GM03348 (cell line): Measurements from ENCODE around the gene IGFBP1.

Experiments used
- DNase-seq: peaks from one replicate; pipeline ENCODE4 v3.0.0; 2012; ENCODE audit warnings: low spot score

The IGFBP1 gene

DNA sequence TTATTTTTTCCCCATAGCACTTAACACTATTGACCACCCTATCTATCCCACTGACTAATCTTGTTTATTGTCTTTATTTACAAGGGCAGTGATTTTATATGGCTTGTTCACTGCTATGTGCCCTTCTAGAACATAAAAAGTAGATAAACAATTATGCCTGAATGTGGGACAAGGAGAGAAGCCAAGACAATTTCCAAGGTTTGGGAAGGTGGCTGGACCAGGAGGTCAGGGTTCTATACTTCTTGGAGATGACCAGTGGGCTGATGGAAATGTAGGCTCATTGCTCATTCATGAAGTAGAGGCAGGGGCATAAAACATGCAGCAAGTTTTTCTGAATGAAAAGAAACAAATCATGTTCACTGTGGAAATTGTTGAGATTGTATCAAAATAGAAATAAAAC, 21.3 kb downstream of the IGFBP1 start:
- no peak for DNase-seq

DNA sequence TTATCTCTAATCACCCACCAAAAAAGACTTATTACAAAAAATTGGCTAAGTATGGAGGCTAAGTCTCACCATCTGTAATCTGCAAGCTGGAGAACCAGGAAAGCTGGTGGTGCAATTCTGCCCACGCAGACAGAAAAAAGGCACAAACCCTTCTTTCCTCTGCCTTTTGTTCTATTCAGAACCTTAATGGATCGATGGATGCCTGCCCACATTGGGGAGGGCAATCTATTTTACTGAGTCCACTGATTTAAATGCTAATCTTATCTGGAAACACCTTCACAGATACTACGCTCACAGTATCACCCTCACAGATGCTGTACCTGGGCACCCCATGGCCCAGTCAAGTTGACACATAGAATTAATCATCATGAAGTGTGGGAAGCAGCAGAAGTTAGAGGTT, 22.6 kb downstream of the IGFBP1 start:
- DNase-seq = no peak

DNA sequence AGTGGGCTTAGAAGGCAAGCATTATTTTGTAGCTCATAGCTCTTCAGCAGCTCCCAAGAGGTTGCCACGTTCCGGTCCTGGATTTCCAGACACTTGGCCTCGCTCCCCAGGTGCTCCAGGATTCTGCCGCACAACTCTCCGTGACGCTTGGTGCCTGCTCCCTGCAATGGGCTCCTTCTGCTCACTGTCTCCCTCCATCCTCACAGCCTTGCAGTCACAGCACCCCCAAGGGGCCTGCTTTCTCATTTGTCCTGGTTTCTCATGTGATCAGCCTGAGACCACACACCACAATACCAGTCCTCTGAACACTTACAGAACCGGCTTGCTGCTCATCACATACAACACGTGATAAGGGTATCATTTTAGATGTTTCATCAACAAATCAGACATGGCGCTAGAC, 23.0 kb downstream of the IGFBP1 start:
- DNase-seq = no peak

DNA sequence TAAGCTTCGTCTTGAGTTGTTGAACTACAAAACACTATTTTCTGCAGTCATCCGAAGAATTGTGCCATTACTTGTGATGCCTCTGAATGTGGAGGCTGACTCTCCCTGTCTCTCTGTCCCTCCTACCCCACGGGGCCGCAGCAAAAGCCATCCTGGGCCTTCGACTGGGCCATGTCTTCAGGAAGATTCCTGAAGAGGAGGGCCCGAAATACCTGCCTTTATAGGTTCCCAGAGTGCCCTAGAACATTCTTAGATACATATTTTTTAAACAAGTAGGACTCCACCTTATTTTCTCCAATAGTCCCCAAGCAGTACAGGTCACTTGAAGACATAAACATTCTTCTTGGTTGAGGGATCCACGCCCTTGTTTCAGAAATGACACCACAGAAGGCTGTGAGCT, 24.7 kb downstream of the IGFBP1 start:
- no peak for DNase-seq

DNA sequence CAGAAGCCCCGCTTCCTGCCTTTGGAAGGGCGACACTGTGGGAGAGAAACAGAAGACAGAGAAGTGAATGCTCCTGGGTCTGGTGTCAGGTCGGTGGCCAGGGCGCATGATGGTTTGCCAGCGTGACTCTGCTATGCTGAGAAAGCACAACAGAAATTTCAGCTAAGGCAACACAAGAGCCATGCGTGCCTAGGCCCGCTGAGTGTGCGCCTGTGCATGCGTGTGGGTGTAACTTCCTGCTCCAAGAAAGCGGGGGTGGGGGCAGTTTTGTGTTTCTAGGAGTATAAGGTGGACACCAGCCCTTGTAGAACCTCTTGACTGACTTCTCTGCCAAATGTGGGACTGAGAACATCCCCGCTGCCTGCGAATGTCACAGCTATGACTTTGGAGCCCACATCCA, 26.6 kb downstream of the IGFBP1 start:
- DNase-seq = no peak

DNA sequence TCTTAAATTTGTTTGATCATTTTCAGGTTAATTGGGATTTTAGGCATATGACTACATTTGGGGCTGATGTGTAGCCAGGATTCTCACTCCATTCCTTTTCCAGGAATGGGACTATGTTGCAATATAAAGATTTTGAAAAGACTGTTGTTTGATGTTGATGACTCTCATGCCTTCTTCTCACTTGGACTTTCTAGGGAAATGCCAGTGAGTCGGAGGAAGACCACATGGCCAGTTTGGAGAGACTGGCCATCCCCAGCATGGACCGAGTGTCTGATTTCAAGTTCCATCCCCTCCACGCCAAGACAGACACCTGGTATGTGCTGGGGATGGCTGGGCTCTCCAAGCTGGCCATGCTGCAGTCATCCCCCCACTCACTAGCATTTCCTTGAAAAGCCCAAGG, 27.3 kb downstream of the IGFBP1 start:
- no peak for DNase-seq

DNA sequence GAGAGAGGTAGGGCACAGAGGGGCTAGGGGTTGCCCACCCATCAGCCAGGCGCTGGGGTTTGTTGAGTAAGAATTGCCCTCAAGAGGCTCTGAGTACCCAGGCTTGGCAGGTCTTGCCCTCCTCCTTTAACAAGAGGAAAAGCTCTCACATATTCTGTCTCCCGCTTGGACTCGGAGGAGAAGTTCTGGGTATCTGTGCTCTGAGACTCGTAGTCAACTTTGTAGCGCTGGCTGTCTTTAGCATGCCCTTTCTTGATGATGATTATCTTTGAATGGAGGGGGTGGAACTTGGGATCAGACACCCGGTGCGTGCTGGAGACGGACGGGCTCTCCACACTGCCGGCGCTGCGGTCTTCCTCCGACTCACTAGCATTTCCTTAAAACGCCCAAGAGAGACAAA, 28.8 kb downstream of the IGFBP1 start:
- no peak for DNase-seq

DNA sequence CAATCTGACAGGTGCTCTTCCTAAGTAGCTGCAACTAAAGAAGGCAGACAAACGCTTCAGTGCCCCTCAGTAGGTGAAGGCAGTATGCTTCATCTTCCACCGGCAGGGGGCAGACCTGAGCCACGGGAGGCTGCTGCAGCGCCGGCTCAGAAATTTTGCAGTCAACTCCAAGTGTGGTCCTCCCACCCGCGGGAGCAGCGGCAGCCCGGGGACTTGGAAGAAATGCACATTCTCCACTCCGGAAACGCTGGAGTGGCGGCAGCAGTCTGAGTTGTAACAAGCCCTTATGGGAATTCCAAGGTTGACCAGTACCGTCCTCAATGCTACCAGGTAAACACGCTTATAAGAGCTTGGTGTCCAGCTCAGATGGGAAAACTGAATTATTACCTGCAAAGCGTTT, 29.4 kb downstream of the IGFBP1 start:
- peak; percentile 90 for DNase-seq

DNA sequence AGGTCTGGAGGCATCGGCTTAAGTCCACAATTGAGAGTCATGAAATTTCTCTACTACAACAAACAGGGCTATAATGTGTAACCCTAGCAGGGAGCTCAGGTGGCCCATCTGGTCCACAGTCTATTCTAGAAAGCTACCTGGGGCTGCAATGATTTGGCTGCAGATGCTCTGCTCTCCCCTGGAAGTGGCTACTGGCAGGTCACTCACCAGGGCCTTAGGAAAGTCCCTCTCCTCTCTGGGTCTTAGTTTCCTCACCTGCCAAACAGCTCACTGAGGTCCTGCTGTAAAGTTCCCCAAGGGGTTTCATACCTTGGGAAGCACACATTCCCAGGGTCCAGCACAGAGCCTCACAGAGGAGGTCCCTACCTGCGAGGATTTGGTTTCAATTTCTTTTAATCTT, 30.3 kb downstream of the IGFBP1 start:
- peak; percentile 20 for DNase-seq

DNA sequence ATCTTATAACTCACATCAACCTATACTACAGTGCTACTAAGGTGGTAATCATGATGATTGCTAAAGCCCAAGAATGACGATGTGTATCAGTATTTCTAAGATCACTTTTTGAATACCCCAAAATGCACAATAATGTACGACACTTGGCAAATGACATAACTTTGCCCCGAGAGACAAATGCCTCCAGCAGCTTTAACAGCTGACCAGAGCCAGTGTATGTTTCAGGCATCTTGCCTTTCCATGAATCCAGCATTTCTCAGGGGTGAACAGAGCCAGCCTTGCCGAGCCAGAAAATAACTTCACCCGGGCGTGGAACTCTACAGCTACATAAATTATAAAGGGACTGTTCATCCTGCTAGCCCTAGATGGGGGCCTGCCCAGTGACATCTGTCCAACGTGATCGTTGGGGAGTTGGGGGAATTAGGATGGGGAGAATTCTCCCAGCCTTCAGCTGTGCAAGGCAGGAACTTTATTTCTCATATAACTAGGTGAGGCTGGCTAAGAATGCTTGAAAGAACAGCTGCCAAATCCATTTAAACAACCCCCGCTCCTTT, 31.0 kb downstream of the IGFBP1 start:
- DNase-seq = peak; percentile 30

DNA sequence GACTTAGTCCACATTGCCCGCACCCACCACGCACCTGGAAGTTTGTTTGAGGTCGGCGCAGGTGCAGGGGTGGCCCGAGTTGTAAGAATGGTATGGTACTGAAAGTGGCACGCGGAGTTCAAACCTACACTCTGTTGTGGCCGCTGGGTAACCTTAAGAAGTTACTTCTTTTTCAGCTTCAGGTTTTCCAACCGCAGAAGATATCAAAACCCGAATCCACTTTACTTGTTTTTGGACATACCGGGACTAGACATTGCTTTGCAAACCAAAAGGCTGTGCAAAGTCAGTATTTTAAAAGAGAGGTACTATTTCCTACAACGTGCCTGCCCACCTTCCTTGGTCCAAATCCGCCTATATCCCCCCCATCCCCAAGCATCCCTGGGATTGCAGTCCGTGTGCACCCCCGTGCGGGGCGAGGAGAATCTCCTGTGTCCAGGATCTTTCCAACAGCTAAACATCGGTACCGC, 31.7 kb downstream of the IGFBP1 start:
- DNase-seq = peak; percentile 25

DNA sequence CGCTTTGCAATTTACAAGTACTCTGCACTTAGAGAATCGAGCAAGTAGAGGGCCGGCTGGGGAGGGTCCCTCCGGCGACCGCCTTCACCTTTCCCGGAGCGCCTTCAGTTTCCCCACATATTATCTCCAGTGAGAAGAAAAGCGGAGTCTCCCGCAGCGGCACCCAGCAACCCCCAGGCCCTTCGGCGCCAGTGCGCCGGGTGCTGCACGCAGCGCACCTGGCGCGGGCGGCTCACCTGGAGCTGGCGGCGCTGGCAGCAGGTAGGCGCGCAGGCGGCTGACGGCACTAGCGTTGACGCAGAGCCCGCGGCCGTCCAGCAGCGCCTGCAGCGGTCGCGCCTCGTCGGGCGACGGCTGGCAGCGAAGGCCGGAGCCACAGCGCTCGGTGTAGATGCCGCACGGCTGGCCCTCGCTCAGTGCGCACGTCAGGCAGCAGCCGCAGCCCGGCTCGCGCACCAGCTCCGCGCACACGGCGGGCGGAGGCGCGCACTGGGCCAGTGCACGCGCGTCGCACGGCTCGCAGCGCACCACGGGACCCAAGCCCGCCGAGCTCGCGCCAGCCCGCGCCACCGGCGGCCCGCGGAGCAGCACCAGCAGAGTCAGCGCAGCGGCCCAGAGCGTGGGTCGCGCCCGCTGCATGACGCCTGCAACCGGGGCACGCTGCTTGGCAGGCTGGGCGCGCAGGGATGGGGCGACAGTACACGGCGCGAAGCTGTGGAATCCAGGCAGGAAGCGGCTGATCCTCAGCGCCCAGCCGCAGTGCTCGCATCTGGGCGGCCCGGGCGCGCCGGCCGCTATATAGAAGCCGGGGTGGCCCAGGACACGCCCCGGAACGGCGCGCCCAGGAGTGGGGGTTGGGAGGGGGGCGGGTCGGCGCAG, 32.5 kb downstream of the IGFBP1 start, which contains the start of gene IGFBP3:
Gene IGFBP3 (minus strand): TSS at position 771 of the 879 bp plus-strand sequence. CDS start 132 bp downstream, at position 639.
- DNase-seq = peak; percentile 87

DNA sequence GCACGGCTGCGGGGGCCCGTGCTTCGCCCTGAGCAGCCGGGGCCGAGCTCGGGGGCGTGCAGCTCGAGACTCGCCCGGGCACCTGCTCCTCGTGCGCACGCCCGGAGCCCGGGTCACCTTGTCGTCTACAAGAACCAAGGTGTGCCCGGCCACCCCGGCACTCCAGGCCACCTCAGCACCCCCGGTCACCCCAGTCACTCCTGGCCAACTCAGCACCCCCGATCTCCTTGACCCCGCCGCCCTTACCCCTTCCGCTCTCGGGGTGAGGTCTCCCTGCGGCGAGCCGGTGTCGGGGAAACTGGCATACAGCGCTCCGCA, 33.1 kb downstream of the IGFBP1 start:
- DNase-seq = no peak

DNA sequence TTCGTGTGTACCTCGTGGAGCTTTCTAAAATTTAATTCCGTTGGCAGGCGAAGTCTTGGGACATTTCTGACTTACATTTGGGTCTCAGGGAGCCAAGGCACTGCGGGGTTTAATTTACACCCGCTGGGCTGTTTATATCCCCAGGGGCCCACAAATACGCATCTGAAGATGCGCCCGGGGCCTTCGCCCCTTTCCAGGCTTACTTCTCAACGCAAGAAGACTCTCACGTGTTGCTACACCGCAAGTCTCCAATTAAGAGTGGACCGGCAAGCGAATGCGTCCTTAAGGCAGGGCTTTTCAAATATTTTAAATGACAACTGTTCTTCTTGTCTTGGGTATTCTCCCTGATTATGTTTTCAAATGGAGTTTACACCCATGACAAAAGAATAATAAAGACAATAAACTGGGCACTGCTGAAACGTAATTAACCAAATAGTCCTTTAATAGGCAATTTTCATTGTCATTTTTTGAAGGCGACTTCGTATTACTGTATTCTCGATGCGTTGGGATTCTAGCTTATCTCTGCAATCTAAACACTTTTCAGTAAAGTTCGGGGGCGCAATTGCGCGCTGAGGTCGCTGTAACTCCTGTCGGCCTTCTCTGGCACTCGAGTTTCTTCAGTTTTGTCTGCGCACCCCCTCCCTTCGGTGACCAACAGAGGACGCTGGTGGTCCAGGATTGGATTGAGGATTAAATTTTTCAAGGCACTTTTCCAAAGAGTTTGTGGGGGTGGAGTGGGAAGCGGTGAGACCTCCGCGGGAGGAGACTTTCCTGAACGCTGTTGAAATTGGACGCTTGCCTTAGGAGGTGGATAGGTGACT, 33.6 kb downstream of the IGFBP1 start:
- peak; percentile 71 for DNase-seq

DNA sequence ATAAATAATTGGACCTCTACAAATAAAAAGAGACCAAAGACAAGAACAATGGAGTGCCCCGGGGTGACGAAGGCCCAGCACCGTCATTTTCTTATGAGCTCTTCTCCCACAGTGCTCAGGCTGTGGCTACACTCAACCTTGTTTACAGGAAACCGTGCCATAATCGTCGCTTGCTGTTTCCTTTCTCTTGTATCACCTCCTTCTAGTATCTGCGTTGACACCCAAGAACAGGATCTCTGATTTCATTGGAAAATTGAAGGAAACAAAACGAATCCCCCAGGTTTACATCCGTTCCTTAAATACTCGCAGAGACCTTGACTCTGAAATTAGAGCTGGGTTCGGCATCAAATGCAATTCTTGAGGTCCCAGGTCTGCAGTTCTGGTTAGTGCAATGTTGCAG, 34.5 kb downstream of the IGFBP1 start:
- DNase-seq = no peak

DNA sequence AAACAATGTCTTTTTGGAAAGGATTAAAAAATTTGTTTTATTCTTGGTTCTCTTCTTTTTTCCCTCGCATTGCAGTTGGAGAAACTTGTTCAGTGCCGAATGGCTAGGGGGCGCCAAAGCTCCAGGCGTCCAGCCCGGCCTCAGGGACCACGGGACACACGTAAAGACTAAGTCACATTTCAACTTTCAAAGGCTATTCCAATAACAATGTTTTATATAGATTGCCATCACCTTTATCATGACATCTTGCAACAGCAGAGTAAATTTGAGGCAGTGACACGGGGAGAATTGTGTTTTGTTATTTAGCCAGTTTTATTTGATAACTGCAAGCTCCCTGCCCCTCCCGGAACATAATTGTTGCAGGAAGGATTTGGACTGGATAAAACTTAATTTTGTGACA, 35.0 kb downstream of the IGFBP1 start:
- DNase-seq = peak; percentile 78

DNA sequence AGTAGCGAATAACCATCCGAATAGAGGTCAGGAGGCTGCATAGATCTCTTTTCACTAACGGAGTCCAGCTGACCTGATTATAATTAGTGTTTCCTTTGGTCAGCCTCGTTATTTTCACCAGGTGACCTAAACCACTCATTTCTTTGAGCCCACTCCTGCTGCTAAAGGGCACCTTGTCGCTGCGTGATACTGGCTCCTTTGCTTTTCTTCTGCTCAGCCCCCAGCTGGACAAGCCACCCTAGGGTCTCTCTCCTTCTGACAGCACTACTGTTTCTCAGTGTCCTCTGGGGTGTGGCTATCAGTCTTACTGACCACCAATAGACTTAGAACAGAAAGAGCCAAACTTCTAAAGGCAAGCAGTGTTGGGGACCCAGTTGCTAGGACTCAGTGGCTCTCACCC, 35.5 kb downstream of the IGFBP1 start:
- no peak for DNase-seq

DNA sequence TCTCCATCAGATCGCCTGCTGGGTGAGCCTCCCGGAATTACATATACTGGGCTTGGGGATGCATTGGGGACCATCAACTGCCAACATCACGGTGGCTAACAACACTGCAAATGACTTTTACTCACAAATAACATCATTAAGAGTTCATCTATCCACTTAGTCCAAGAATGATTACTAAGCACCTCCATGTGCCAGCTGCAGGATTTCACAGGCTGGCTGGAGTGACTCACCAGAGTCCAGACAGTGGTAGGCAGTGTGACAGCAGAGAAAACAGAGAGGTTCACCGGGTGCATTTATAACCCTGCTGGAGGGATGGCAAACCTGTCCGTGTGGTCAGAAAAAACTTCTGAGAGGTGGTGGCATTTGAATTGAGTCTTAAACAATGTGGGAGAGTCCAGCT, 36.0 kb downstream of the IGFBP1 start:
- DNase-seq = peak; percentile 85

DNA sequence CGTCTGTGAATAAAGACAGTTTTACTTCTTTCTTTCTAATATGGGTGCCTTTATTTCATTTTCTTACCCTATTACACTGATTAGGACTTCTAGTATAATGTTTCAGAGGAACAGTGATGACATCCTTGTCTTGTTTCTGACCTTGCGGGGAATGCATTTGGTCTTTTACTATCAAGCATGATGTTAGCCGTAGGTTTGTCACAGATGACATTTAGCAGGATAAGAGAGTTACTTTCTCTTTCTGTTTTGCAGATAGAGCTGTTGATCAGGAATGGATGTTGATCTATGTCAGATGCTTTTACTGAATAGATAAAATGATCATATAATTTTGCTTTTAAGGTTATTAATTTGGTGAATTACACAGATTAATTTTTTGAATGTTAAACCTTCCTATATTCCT, 39.4 kb downstream of the IGFBP1 start:
- no peak for DNase-seq

DNA sequence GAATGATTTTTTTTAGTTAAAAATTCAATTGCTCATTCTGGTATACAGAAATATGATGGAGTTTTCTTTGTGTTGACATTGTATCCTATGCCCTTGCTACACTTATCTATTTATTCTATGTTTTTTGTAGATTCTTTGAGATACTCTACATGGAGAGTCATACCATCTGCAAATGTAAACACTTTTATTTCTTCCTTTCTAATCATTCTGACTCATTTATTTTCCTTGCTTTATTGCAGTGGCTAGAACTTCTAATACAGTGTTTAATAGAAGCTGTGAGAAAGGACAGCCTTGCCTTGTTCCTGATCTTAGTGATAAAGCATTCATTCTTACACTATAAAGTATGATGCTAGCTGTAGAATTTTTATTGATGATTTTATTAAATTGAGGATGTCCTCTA, 42.7 kb downstream of the IGFBP1 start:
- DNase-seq = no peak

DNA sequence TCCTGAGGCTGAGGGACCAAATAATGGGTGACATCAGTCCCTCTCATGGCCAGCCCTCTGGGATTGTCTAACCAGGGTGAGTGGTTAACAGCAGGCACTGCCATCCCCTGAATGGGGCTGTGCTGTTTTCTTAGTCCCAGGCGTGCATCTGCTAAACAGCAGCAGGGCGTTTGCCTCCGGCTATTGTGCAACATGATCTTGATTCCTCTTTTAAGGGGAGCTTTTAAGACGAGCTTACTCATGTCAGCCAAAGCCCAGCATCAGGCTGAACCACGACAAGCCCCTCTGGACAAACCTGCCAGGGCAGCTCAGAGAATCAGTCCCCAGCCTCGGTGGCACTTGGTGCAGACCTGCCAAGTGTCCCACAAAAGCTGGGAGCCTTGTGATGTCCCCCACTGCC, 49.0 kb downstream of the IGFBP1 start:
- no peak for DNase-seq

DNA sequence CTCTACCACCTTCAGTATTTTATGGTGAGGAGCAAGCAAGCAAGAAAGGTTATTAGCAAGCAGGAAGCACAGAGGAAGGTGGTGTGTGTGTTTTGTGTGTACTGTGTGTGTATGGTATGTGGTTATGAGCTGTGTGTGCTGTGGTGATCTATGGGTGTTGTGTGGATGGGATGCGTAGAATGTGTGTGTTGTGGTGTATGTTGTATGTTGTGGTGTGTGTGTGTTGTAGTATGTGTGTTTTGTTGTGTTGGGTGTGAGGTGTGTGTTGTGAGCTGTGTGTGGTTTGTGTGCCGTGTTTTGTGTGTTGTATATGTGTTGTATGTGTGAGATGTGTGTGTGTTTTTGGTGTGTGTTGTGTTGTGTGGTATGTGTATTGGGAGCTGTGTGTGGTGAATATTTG, 49.6 kb downstream of the IGFBP1 start:
- no peak for DNase-seq
